ENCODE data around the gene TSPAN18.

TSPAN18 gene

GRCh38 chr11:44726283-44727113 is at the start of gene TSPAN18:
Gene TSPAN18, plus strand, starts transcription at chr11:44726962. Its CDS starts 179,455 bp downstream, at chr11:44906417.
- DNase-seq (ENCODE audit: low read depth) = no peak

GRCh38 chr11:44680982-44681597 is 45.7 kb upstream of the TSPAN18 start:
- no peak for DNase-seq (ENCODE audit: low read depth)

GRCh38 chr11:44681698-44682097 is 45.1 kb upstream of the TSPAN18 start:
- DNase-seq (ENCODE audit: low read depth) = no peak

- DNase-seq (ENCODE audit: low read depth) = no peak
Measured at GRCh38 chr11:44684859-44685281, 41.9 kb upstream of the TSPAN18 start.

- no peak for DNase-seq (ENCODE audit: low read depth)
Measured at GRCh38 chr11:44687388-44687787, 39.4 kb upstream of the TSPAN18 start.

GRCh38 chr11:44689265-44689664 is 37.5 kb upstream of the TSPAN18 start:
- DNase-seq (ENCODE audit: low read depth) = no peak

- no peak for DNase-seq (ENCODE audit: low read depth)
Measured at GRCh38 chr11:44690651-44691050, 36.1 kb upstream of the TSPAN18 start.

GRCh38 chr11:44692460-44692859 is 34.3 kb upstream of the TSPAN18 start:
- no peak for DNase-seq (ENCODE audit: low read depth)

- no peak for DNase-seq (ENCODE audit: low read depth)
Measured at GRCh38 chr11:44693654-44694119, 33.1 kb upstream of the TSPAN18 start.

GRCh38 chr11:44694443-44694842 is 32.3 kb upstream of the TSPAN18 start:
- DNase-seq (ENCODE audit: low read depth) = no peak

GRCh38 chr11:44695169-44695833 is 31.5 kb upstream of the TSPAN18 start:
- DNase-seq (ENCODE audit: low read depth) = no peak

- DNase-seq (ENCODE audit: low read depth) = no peak
Measured at GRCh38 chr11:44698252-44698912, 28.4 kb upstream of the TSPAN18 start.

GRCh38 chr11:44699497-44700408 is 27.0 kb upstream of the TSPAN18 start:
- DNase-seq (ENCODE audit: low read depth) = no peak

- DNase-seq (ENCODE audit: low read depth) = no peak
Measured at GRCh38 chr11:44701276-44701675, 25.5 kb upstream of the TSPAN18 start.

- no peak for DNase-seq (ENCODE audit: low read depth)
Measured at GRCh38 chr11:44702889-44703288, 23.9 kb upstream of the TSPAN18 start.

- DNase-seq (ENCODE audit: low read depth) = no peak
Measured at GRCh38 chr11:44707094-44707493, 19.7 kb upstream of the TSPAN18 start.

- DNase-seq (ENCODE audit: low read depth) = no peak
Measured at GRCh38 chr11:44708009-44708408, 18.8 kb upstream of the TSPAN18 start.

- no peak for DNase-seq (ENCODE audit: low read depth)
Measured at GRCh38 chr11:44708523-44709280, 18.1 kb upstream of the TSPAN18 start.

GRCh38 chr11:44709281-44709562 is 17.5 kb upstream of the TSPAN18 start:
- no peak for DNase-seq (ENCODE audit: low read depth)

- no peak for DNase-seq (ENCODE audit: low read depth)
Measured at GRCh38 chr11:44709966-44710365, 16.8 kb upstream of the TSPAN18 start.
